Transverse colon (tissue), 4 donors: ENCODE measurements around the gene GRIN2A. TPM values are rescaled to one million over a fixed set of nuclear protein-coding genes. Genes with fewer than 3 reads are reported as not detected.

Experiments used
- DNase-seq: peaks from one replicate; pipeline ENCODE4 v3.0.0-alpha.2; 2019
- H3K27ac ChIP-seq, 4 donors: fragments of 200-600 bp; sonication (generic); 2 replicates each; pipeline ENCODE4 v1.5.1; 2016 to 2018; ENCODE audit warnings: inconsistent platforms in 4 of 4
- H3K27me3 ChIP-seq: fragments of 200-600 bp; sonication (generic); 2 replicates; pipeline ENCODE4 v1.5.1; 2017; ENCODE audit warnings: inconsistent platforms
- H3K36me3 ChIP-seq, 4 donors: fragments of 200-600 bp; sonication (generic); 2 replicates each; pipeline ENCODE4 v1.5.1; 2017 to 2019; ENCODE audit warnings: inconsistent platforms in 4 of 4
- H3K4me1 ChIP-seq, 4 donors: fragments of 200-600 bp; sonication (generic); 2 replicates each; pipeline ENCODE4 v1.5.1; 2017 to 2020; ENCODE audit warnings: inconsistent platforms in 4 of 4
- H3K4me3 ChIP-seq, 4 donors: fragments of 200-600 bp; sonication (generic); 1 replicate in 1 of 4; 2 replicates in 3 of 4; pipeline versions ENCODE4 v1.5.1 to v1.6.1; 2017 to 2019; ENCODE audit warnings: inconsistent platforms in 4 of 4
- H3K9me3 ChIP-seq, 2 donors: fragments of 200-600 bp; sonication (generic); 2 replicates each; pipeline ENCODE4 v1.5.1; 2017 to 2019; ENCODE audit warnings: inconsistent platforms in 2 of 2
- CTCF ChIP-seq, 5 experiments: fragments of 200-600 bp in 3 of 5; fragments of 450-650 bp in 2 of 5; sonication (generic) in 3 of 5; IDR thresholded peaks; 1 replicate in 2 of 5; 2 replicates in 3 of 5; pipeline ENCODE4 v1.5.1; 2016 to 2017; ENCODE audit warnings: antibody characterized with exemption in 5 of 5, inconsistent platforms in 3 of 5, mild to moderate bottlenecking in 2 of 5, moderate library complexity in 1 of 5
- EP300 ChIP-seq: sonication (generic); formaldehyde crosslinking; IDR thresholded peaks from one replicate; pipeline ENCODE4 v1.6.1; 2017; ENCODE audit warnings: antibody characterized with exemption, low read depth
- POLR2A ChIP-seq: fragments of 450-650 bp; IDR thresholded peaks from one replicate; pipeline ENCODE4 v1.6.1; 2016; ENCODE audit warnings: antibody characterized with exemption, mild to moderate bottlenecking, moderate library complexity
- POLR2AphosphoS5 ChIP-seq, 3 donors: sonication (generic); formaldehyde crosslinking; IDR thresholded peaks; one replicate each; pipeline ENCODE4 v1.6.1; 2016; ENCODE audit warnings: antibody characterized with exemption in 3 of 3
- WGBS, 2 donors: methylation state at CpG; one replicate each; pipeline ENCODE4 v1.1.5; 2018; ENCODE audit warnings: low coverage in 1 of 2; 5-methylcytosine and 5-hydroxymethylcytosine counted together
- in situ Hi-C, 4 donors: fragments of 200-750 bp; cut with MboI; loops; one replicate each; pipeline versions ENCODE4 v1.15.0 to v1.15.1; 2017; ENCODE audit warnings: low sequenced_read_pairs in 3 of 4, low pct_ligation_motif_present in 1 of 4, low pct_unique_long_range_greater_than_20kb in 1 of 4
- intact Hi-C: fragments of 100-400 bp; cut with DNase I; formaldehyde crosslinking; loops from one replicate; pipeline ENCODE4 v1.15.1; 2023; ENCODE audit warnings: low total_unique reads
- total RNA-seq, 4 donors: library from RNA; depleted of rRNA; stranded (reverse); fragments of >200 nt; gene quantifications; one replicate each; pipeline ENCODE4 v1.1.0, GENCODE V29; 2016

The GRIN2A gene
- total RNA-seq, 4 donors from 2014 or later: 0.14 to 0.37 (median 0.18) TPM

DNA sequence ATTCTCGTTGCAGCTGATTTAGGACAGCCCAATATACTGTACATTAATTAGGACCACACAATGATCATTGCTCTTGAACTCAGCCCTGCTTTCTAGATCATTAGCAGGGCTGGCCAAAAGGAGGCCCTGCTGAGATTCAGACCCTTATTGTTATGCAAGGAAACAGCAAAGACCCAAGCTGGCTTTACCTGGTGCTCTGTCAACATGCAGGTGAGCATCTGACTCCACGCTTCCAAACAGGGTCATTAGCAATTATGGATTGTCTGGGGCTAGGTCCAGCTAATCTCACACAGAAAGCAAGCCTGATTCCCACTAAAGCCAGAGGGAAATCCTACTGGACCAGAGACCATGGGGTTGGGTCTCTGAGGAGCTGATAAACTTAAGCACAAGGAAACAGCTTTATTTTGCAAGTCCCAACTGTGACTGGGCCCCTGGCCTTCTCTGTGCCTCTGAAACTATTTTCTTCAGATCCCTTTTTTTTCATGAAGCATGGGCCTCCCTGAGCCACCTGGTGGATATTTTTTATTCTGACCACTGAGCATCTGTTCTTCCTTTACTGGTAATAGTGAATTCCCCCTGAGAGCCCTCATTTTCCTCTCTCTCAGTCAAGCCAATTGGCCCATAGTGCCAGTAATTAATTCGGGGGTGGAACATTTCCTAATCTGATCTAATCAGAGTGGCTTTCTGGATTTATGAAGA is 236.1 kb downstream of the GRIN2A start:
- intact Hi-C loops (no loop called here), in situ Hi-C loops (no loop called here)
- no peaks in the 10 kb centered on the region for H3K36me3 ChIP-seq
- 78 to 89% methylated on average over 2 to 3 of the region's 3 CpGs for WGBS, 2 donors
- no peaks in the 10 kb centered on the region for H3K27me3 ChIP-seq
- H3K4me1 ChIP-seq: no peaks in the 10 kb centered on the region
- DNase-seq: no peak
- TF ChIP-seq POLR2AphosphoS5 (IDR thresholded peaks at IDR 0.05) (no peak), EP300 (no peak), CTCF (IDR thresholded peaks at IDR 0.05) (no peak), POLR2A (no peak)
- no peak overlapping the region for H3K4me3 ChIP-seq
- H3K9me3 ChIP-seq: no peaks in the 10 kb centered on the region
- H3K27ac ChIP-seq: no peak overlapping the region

- intact Hi-C loops (no loop called here), in situ Hi-C loops (no loop called here)
- no peaks in the 10 kb centered on the region for H3K36me3 ChIP-seq
- no peaks in the 10 kb centered on the region for H3K4me1 ChIP-seq
- DNase-seq: no peak
- H3K27ac ChIP-seq: no peak overlapping the region
- no peak overlapping the region for H3K4me3 ChIP-seq
- no peaks in the 10 kb centered on the region for H3K27me3 ChIP-seq
- WGBS, 2 donors: 78 to 80% methylated on average over 3 to 5 of the region's 5 CpGs
- TF ChIP-seq POLR2A: no peak
- no peak for TF ChIP-seq CTCF (IDR thresholded peaks at IDR 0.05)
- no peak for TF ChIP-seq EP300
- no peak for TF ChIP-seq POLR2AphosphoS5 (IDR thresholded peaks at IDR 0.05)
- no peaks in the 10 kb centered on the region for H3K9me3 ChIP-seq
Observed at GRCh38 chr16:9943121-9943520, 239.1 kb downstream of the GRIN2A start.

GRCh38 chr16:9941245-9941644 is 241.0 kb downstream of the GRIN2A start:
- in situ Hi-C loops (no loop called here), intact Hi-C loops (no loop called here)
- Histone ChIP-seq H3K36me3 (no peaks in the 10 kb centered on the region), H3K4me1 (no peaks in the 10 kb centered on the region), H3K4me3 (no peak overlapping the region), H3K9me3 (no peaks in the 10 kb centered on the region), H3K27ac (no peak overlapping the region), H3K27me3 (no peaks in the 10 kb centered on the region)
- DNase-seq: no peak
- TF ChIP-seq POLR2A (no peak), CTCF (IDR thresholded peaks at IDR 0.05) (no peak), EP300 (no peak)
- 50 to 69% methylated on average over 2 to 3 of the region's 3 CpGs for WGBS, 2 donors

DNA sequence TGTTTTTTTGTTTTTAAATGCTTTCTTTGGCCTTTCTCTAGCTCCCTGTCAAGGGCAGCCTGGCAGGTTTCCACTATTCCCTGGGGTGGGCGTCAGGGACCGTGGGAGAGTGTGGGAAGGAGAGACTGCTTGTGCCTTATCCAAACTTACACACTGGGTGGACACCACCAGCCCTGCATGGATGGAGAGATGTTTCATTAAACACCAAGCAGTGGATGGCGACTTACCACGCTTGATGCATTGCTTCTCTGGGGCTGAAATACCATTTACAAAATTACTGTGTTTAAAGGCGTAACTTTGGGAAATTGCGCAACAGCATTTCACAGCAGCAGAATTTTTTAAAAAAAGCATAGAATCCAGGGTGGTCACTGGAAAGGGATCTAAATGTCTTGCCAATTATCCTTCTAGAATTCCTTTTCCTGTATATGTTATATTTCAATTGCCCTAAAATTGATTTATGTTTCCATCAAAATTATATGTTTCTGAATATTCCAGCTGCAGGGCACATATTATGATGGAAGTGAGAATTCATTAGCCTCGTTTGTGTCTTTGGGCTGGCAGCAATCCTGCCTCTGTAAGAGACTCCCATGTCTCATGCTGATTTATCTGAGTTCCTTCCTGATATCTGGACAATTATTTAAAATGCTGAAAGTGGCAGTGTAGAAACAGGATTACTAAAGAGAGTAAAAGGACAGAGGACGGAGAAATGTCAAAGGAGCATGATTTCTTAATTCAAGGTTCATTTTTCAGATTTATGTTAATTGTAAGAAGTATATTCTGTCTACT is 247.3 kb downstream of the GRIN2A start:
- TF ChIP-seq POLR2A (no peak), CTCF (IDR thresholded peaks at IDR 0.05) (no peak), EP300 (no peak), POLR2AphosphoS5 (IDR thresholded peaks at IDR 0.05) (no peak)
- intact Hi-C loops (no loop called here), in situ Hi-C loops (no loop called here)
- Histone ChIP-seq H3K27me3 (no peaks in the 10 kb centered on the region), H3K9me3 (no peaks in the 10 kb centered on the region), H3K36me3 (no peaks in the 10 kb centered on the region), H3K27ac (no peak overlapping the region), H3K4me3 (no peak overlapping the region), H3K4me1 (no peaks in the 10 kb centered on the region)
- 75 to 77% methylated on average over 5 to 8 of the region's 8 CpGs for WGBS, 2 donors
- no peak for DNase-seq
